GM12801 (cell line): ENCODE data around the gene STRA6.

ENCODE experiments used
- TF ChIP-seq, protein P1 (sequence below): IDR thresholded peaks from one replicate; pipeline ENCODE4 v1.5.1; 2011; ENCODE audit warnings: control low read depth; ENCODE audit not compliant: insufficient read length; ENCODE audit errors: extremely low read depth

Gene STRA6

GRCh38 chr15:74144153-74144775 lies 58.3 kb downstream of the STRA6 start:
- TF ChIP-seq, protein P1, sequence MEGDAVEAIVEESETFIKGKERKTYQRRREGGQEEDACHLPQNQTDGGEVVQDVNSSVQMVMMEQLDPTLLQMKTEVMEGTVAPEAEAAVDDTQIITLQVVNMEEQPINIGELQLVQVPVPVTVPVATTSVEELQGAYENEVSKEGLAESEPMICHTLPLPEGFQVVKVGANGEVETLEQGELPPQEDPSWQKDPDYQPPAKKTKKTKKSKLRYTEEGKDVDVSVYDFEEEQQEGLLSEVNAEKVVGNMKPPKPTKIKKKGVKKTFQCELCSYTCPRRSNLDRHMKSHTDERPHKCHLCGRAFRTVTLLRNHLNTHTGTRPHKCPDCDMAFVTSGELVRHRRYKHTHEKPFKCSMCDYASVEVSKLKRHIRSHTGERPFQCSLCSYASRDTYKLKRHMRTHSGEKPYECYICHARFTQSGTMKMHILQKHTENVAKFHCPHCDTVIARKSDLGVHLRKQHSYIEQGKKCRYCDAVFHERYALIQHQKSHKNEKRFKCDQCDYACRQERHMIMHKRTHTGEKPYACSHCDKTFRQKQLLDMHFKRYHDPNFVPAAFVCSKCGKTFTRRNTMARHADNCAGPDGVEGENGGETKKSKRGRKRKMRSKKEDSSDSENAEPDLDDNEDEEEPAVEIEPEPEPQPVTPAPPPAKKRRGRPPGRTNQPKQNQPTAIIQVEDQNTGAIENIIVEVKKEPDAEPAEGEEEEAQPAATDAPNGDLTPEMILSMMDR = no peak

DNA sequence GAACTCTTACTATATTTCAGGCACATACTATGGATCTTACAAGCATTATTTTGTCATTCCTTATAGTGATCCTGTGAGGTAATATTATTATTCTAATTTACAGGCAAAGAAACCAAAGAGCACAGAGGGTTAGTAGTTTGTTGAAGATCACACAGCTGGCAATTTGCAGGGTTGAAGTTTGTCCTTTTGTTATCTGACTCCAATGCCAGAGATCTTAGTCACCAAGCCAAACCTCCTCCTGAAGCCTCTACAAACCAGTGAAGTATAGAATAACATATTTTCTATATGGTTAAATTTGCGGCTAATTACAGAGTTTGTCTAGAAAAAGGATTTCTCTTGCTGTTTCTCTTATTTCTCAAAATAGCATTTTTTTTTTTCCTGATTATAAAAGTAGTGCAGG lies 61.0 kb downstream of the STRA6 start:
- TF ChIP-seq, protein P1 = no peak

GRCh38 chr15:74138642-74139041 lies 63.9 kb downstream of the STRA6 start:
- TF ChIP-seq, protein P1 = no peak

DNA sequence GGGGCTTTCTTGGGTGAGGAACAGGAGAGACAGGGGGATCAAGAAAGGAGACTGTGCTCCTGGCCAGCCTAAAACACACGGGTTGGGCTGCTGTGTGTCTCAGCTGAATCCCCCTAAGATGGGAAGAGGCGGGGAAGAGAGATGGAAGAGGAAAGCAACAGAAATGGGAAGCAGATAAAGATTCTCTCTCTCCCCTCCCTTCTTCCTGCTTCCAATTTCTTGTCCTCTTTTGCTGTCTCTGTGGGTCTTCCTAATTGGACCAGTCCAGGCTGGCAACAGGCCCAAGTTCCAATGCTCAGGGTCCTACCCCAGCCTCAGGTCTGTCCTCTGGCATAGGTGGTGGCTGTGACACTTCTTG lies 65.1 kb downstream of the STRA6 start:
- TF ChIP-seq, protein P1 = no peak

GRCh38 chr15:74136814-74137536 lies 65.6 kb downstream of the STRA6 start:
- TF ChIP-seq, protein P1 = no peak

- TF ChIP-seq, protein P1 = no peak
Measured at GRCh38 chr15:74136540-74136813, 66.1 kb downstream of the STRA6 start.

- TF ChIP-seq, protein P1 = no peak
Measured at GRCh38 chr15:74135041-74135565, 67.5 kb downstream of the STRA6 start.
